Measurements from ENCODE around the gene ZNF595.
"Not testable (repeated sequence)": the region's sequence is repeated elsewhere in the genome, so short reads cannot be mapped to it uniquely, and the experiment has no call there.

DNA sequence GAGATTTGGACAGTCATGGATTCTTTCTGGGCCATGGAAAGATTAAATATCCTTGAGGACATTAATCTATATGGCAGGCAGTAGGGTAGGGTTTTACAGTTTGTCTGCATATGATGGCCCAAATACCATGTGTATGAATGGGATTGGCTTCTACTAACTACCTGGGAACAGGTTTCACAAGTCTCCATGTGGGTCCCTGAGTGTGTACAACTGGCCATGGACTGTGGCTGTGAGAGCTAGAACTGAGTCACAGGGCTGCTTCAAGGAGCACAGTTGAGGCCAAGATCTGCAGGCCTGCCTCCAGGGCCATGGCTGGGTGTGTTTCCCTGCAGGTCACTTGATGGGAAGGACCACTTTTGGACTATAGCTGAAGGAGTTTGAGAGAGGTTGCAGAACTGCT, 11.6 kb downstream of the ZNF595 start:
- not testable (repeated sequence) for TF ChIP-seq CTCF, POLR2AphosphoS5 (IDR thresholded peaks at IDR 0.05)
